Stimulated activated CD8-positive, alpha-beta memory T cell treated with anti-CD3 and anti-CD28 coated beads, Interleukin-7, amount 100 ng/mL, for 4 hours (primary cell): ENCODE measurements around the gene COA5.

Experiments used
- DNase-seq, 2 donors: peaks; one replicate each; pipeline ENCODE4 v3.0.0-alpha.2; 2020; ENCODE audit warnings: low read depth in 2 of 2

COA5 gene

DNA sequence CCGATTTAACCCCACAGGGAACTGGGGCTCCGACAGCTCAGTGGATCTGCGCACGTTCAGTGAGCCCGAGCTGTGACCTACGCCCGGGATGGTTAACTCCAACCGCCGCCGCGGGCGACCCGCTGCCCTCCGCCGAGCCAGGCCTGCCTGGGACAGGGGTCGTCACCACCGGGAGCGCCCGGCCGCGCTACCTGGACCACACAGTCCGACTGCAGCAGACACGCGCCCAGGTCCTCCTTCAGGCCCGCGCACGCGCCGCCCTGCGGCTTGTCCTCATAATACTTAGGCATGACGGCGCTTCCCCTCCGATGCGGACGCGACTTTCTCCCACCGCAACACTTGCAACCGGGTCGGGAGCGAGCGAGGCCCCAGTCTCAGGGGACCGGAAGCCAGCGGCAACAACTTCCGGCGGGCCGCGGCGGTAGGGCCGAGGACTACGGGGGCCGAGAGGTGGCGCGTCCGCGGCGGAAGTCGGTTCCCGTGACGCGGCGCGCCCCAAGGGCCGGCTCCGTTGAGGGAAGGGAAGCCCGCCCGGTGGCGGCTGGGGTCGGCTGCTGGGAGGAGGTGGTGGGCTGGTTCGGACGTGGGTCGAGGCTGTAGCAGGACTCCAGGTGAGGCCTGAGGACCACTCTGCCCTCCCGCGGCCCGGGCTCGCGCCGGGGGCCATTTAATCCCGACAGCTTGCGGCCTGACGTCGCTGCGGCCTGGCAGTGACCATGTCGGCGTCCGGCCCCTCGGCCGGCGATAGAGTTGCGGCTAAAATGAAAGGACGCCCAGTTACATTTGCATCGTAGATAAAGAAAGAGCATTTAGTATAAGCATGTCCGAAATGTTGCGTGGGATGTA, at the start of gene COA5, which contains the start of gene UNC50:
Gene COA5, minus strand, starts transcription at position 397 of the 846 bp plus-strand sequence. Its CDS starts 107 bp downstream, at position 290.
Gene UNC50, plus strand, starts transcription at position 474 of the 846 bp plus-strand sequence. CDS start 1,171 bp downstream, outside the sequence.
- peak; percentile 68 to 85 for DNase-seq

GRCh38 chr2:98656800-98657199, 48.5 kb upstream of the COA5 start:
- no peak for DNase-seq

DNA sequence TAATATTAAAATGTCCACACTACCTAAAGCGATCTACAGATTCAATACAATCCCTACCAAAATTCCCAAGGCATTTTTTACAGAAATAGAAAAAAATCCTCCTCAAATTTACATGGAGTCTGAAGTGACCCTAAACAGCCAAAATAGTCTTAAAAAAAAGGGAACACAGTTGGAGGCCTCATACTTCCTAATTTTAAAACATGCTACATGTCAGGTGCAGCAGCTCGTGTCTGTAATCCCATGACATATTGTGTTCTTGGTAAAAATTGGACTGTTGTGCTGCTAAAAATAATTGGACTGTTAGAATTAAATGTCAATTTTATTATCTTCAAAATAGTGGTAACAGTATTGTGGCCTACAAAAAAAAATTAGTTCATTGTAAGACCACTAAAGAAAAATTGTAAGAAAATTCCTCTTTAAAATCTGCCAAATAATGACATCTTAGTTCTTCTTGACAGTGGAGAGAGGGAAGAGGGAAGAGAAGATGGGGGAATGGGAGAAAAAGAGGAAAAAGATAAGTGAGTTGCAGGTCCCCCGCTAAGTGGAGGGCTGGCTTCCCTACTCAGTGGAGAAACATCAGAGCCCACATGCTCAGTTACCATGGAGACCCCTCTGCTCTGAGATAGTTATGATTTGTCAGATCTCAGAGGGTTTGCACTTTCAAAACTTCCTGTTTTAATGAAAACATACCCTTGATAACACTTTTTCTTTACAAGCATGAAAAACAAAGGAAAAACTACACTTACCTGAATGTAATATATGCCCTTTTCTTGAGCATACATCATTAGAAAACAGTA, 46.6 kb upstream of the COA5 start:
- DNase-seq = peak in 1 of 2 donors; percentile 23

GRCh38 chr2:98650998-98651397, 42.7 kb upstream of the COA5 start:
- no peak for DNase-seq

- DNase-seq = no peak
These were observed 41.7 kb upstream of the COA5 start for GRCh38 chr2:98649992-98650375.

DNA sequence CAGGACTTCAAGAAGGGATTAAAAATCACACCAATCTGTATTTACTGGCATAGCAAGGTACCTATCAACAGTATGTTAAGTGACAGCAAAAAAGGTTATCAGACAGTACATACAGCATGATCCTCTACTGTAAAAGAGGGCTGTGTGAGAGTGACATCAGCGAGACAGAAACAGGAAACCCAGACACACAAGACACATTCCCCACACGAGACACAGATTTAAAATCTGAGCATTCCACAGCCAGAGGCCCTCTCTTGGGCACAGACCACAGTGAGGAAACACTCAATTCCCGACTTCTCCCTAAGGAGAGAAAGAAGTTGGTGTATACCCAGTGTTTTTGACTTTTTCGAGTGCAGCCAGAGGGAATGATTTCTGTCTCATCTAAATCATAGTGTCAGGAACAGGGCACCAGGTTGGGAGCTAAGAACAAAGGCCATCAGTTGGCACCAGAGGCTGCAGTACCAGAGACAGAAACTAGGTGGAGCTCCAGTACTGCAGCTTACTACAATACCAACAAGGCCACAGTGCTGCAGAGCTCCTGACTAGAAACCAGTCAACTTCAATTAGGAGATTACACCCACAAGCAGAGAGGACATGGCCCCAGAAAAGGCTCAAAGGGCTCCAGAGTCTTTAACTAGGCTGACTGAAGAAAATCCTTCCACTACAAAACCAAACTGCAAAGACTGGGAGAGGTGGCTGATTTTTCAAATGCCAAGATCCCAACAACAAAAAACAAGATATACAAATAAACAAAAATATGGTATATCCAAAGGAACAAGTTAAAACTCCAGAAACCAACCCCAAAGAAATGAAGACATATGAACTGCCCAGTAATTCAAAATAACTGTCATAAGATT, 41.1 kb upstream of the COA5 start:
- peak; percentile 60 to 77 for DNase-seq

- DNase-seq = no peak
These were observed 40.1 kb upstream of the COA5 start for GRCh38 chr2:98648451-98648850.

GRCh38 chr2:98647636-98648035, 39.3 kb upstream of the COA5 start:
- no peak for DNase-seq

GRCh38 chr2:98643496-98644100, 35.3 kb upstream of the COA5 start:
- no peak for DNase-seq

- DNase-seq = peak in 1 of 2 donors; percentile 27
These were observed 29.3 kb upstream of the COA5 start for GRCh38 chr2:98637401-98638147.

- peak in 1 of 2 donors; percentile 22 for DNase-seq
These were observed 26.2 kb upstream of the COA5 start for GRCh38 chr2:98634406-98635092.

DNA sequence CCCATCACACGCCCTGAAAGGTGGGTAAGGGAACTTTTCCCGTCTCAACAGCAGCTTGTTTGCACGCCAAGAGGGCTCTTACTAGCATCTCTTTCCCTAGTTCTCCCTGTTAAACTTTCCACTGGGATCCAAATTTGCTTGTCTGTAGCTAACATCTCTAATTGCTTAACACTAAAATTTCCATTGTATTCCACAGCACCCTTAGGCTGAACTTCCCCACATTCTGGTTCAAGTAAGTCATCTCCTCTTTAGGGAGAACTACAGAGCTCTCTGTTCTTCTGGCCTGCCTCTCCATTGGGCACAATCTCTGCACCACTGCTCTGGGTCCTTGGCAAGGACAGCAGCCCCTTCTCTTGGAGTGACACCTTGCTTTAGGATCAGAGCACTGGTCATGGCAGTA, 24.0 kb upstream of the COA5 start:
- DNase-seq = no peak

DNA sequence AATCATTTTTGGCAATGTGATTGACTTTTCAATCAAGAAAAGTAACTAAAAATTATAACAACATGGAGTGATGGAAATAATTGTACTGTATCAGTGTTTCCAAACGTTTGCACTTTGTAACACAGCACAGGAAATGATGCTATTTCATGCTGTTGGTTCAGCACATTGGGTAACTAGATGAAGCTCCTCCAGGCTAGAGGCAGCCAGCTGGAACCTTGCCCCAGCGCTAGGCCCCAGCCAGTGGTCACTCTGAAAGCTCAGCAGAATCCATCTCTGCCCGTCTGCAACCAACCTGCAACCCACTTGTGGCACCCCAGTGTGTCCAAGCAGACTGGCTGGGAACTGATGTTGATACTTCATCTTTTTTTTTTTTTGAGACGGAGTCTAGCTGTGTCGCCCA, 15.3 kb upstream of the COA5 start:
- DNase-seq = no peak

DNA sequence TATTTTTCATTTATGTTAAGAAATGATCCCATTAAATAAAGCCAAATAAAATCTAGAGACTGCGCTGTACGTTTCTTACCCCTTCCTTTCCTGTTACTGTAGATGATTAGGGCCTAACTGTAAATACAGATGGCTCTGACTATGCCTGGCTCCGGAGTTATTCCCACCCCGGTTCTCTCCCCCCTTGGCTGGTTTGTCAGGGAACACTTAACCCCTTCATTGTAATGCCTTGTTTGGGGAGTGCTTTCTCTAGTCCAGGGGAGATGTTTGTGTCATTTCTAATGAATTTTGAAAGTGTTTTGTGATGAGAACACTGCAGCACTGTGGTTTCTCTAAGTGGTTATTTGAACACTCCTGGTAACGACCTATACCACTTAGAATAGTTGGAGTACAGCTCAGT, 8.8 kb upstream of the COA5 start:
- no peak for DNase-seq

DNA sequence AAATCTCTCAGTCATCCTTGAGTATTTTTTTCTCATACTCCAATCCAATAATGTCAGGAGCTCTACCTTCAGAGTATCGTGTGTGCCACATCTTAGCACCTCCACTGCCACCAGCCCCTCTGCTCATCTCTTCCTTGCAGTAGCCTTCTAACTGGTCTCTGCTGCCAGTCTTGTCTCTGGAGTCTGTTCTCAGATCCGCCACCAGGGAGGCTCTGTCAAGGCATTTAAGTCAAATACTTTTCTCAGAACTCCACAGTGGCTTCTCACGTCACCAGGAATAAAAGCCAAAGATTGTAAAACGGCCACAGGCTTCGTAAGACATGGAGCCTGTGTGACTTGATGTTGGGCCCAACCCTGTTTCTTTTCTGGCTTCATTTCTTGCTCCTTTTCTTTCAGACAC, 7.2 kb upstream of the COA5 start:
- DNase-seq = no peak

DNA sequence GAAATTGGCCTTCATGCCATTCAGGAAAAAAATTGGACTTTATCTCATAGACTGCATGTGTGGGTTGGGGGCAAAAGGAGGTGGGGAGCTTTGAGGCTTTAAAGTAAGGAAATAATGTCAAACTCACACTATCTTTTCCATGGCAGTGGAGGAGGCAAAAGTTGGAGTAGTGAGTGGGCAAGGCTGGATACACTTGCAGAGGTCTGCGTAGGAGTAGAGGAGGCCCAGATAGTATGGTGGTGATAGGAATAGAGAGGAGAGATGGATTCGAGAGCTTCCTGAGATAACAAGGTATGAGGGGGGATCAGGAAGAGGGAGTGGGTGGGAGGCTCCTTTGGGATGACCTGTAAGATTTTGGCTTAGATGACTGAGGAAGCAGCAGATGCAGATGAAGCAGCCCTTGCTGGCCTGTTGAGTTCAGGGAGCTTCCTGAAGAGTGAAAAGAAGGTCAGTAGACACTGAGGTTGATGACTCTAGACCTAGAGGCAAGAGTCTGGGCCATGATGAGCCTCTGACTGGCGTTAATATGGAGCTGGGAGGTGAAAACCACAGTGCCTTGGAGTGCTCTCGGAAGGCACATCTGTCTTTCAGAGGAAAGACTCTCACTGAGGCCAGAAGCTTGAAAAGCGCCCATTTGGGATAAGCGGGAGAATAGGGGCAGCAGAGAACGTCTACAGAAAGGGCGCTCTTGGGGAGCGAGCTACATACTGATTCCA, 5.9 kb upstream of the COA5 start:
- DNase-seq = no peak

DNA sequence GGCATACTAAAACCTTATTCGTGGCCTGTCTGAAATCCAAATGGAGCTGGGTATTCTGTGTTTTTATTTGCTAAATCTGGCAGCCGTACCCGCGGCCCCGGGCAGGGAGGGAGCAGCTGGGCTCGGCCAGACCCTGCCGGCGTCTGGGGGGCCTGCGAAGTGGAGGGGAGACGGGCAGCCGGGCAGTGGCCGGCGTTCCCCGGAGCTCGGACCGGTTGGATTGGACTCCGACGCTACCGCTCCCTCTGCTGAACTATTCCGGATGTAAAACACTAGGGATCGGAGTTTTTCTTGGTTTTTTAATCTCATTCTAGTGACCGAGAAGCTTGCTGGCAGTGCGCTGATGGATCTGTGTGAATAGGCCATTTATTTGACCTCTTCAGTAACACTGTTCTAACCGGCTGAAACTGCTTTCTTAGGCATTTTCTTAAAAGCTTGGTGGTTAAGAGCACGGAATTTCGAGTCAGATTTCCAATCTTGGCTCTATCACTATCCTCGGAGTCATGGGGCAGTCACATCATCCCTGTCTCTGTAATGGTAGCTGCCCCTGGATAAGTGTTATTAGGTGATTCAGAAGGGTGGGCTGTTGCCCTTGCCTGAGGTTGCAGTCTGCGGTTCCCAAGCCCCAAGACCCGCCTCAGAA, 771 bp upstream of the COA5 start:
- DNase-seq = no peak

GRCh38 chr2:98607741-98608115, 584 bp downstream of the COA5 start:
- no peak for DNase-seq

- DNase-seq = no peak
These were observed 1.2 kb downstream of the COA5 start for GRCh38 chr2:98607104-98607503.
